ENCODE measurements around the gene ST6GALNAC2.

The ST6GALNAC2 gene

GRCh38 chr17:76572201-76572910, 13.3 kb downstream of the ST6GALNAC2 start:
- H3K4me3 ChIP-seq (ENCODE audit: low read length in 2 of 2): no peak overlapping the region
- no peaks in the 10 kb centered on the region for H3K9me3 ChIP-seq (ENCODE audit: control insufficient read depth in 2 of 2, low read length in 2 of 2)
- H3K4me1 ChIP-seq (ENCODE audit: control insufficient read depth in 2 of 2, insufficient read depth in 2 of 2, low read length in 2 of 2): no peaks in the 10 kb centered on the region
- H3K9ac ChIP-seq (ENCODE audit: low read depth in 1 of 2, low read length in 2 of 2): no peak overlapping the region
- H3K27me3 ChIP-seq (ENCODE audit: control insufficient read depth in 2 of 2, insufficient read depth in 2 of 2, low read length in 2 of 2): no peaks in the 10 kb centered on the region
- H3K36me3 ChIP-seq (ENCODE audit: control insufficient read depth in 2 of 2, insufficient read depth in 2 of 2, low read length in 2 of 2): no peaks in the 10 kb centered on the region
- no peak overlapping the region for H3K27ac ChIP-seq (ENCODE audit: low read depth in 2 of 2, low read length in 2 of 2)

GRCh38 chr17:76570877-76571471, 14.7 kb downstream of the ST6GALNAC2 start:
- no peaks in the 10 kb centered on the region for H3K9me3 ChIP-seq (ENCODE audit: control insufficient read depth in 2 of 2, low read length in 2 of 2)
- H3K9ac ChIP-seq (ENCODE audit: low read depth in 1 of 2, low read length in 2 of 2): no peak overlapping the region
- no peaks in the 10 kb centered on the region for H3K27me3 ChIP-seq (ENCODE audit: control insufficient read depth in 2 of 2, insufficient read depth in 2 of 2, low read length in 2 of 2)
- no peak overlapping the region for H3K4me3 ChIP-seq (ENCODE audit: low read length in 2 of 2)
- H3K4me1 ChIP-seq (ENCODE audit: control insufficient read depth in 2 of 2, insufficient read depth in 2 of 2, low read length in 2 of 2): no peaks in the 10 kb centered on the region
- no peak overlapping the region for H3K27ac ChIP-seq (ENCODE audit: low read depth in 2 of 2, low read length in 2 of 2)
- H3K36me3 ChIP-seq (ENCODE audit: control insufficient read depth in 2 of 2, insufficient read depth in 2 of 2, low read length in 2 of 2): peaks cover 0 to 4% of the 10 kb centered on the region in 2 donors

- peaks cover 3 to 7% of the 10 kb centered on the region in 2 donors for H3K36me3 ChIP-seq (ENCODE audit: control insufficient read depth in 2 of 2, insufficient read depth in 2 of 2, low read length in 2 of 2)
- H3K9me3 ChIP-seq (ENCODE audit: control insufficient read depth in 2 of 2, low read length in 2 of 2): no peaks in the 10 kb centered on the region
- H3K9ac ChIP-seq (ENCODE audit: low read depth in 1 of 2, low read length in 2 of 2): no peak overlapping the region
- H3K4me3 ChIP-seq (ENCODE audit: low read length in 2 of 2): no peak overlapping the region
- no peaks in the 10 kb centered on the region for H3K27me3 ChIP-seq (ENCODE audit: control insufficient read depth in 2 of 2, insufficient read depth in 2 of 2, low read length in 2 of 2)
- no peak overlapping the region for H3K27ac ChIP-seq (ENCODE audit: low read depth in 2 of 2, low read length in 2 of 2)
- no peaks in the 10 kb centered on the region for H3K4me1 ChIP-seq (ENCODE audit: control insufficient read depth in 2 of 2, insufficient read depth in 2 of 2, low read length in 2 of 2)
These were observed 15.2 kb downstream of the ST6GALNAC2 start for GRCh38 chr17:76570457-76570856.

GRCh38 chr17:76569607-76570279, 15.9 kb downstream of the ST6GALNAC2 start:
- no peaks in the 10 kb centered on the region for H3K27me3 ChIP-seq (ENCODE audit: control insufficient read depth in 2 of 2, insufficient read depth in 2 of 2, low read length in 2 of 2)
- peaks cover 3 to 15% of the 10 kb centered on the region in 2 donors for H3K36me3 ChIP-seq (ENCODE audit: control insufficient read depth in 2 of 2, insufficient read depth in 2 of 2, low read length in 2 of 2)
- no peak overlapping the region for H3K27ac ChIP-seq (ENCODE audit: low read depth in 2 of 2, low read length in 2 of 2)
- H3K4me3 ChIP-seq (ENCODE audit: low read length in 2 of 2): no peak overlapping the region
- H3K4me1 ChIP-seq (ENCODE audit: control insufficient read depth in 2 of 2, insufficient read depth in 2 of 2, low read length in 2 of 2): no peaks in the 10 kb centered on the region
- no peaks in the 10 kb centered on the region for H3K9me3 ChIP-seq (ENCODE audit: control insufficient read depth in 2 of 2, low read length in 2 of 2)
- no peak overlapping the region for H3K9ac ChIP-seq (ENCODE audit: low read depth in 1 of 2, low read length in 2 of 2)

- Histone ChIP-seq H3K27me3 (ENCODE audit: control insufficient read depth in 2 of 2, insufficient read depth in 2 of 2, low read length in 2 of 2) (no peaks in the 10 kb centered on the region), H3K9ac (ENCODE audit: low read depth in 1 of 2, low read length in 2 of 2) (no peak overlapping the region), H3K36me3 (ENCODE audit: control insufficient read depth in 2 of 2, insufficient read depth in 2 of 2, low read length in 2 of 2) (peaks cover 3 to 17% of the 10 kb centered on the region in 2 donors), H3K4me1 (ENCODE audit: control insufficient read depth in 2 of 2, insufficient read depth in 2 of 2, low read length in 2 of 2) (no peaks in the 10 kb centered on the region), H3K27ac (ENCODE audit: low read depth in 2 of 2, low read length in 2 of 2) (no peak overlapping the region), H3K9me3 (ENCODE audit: control insufficient read depth in 2 of 2, low read length in 2 of 2) (no peaks in the 10 kb centered on the region), H3K4me3 (ENCODE audit: low read length in 2 of 2) (no peak overlapping the region)
These were observed 16.8 kb downstream of the ST6GALNAC2 start for GRCh38 chr17:76568811-76569221.

- H3K4me3 ChIP-seq (ENCODE audit: low read length in 2 of 2): no peak overlapping the region
- no peaks in the 10 kb centered on the region for H3K4me1 ChIP-seq (ENCODE audit: control insufficient read depth in 2 of 2, insufficient read depth in 2 of 2, low read length in 2 of 2)
- H3K27ac ChIP-seq (ENCODE audit: low read depth in 2 of 2, low read length in 2 of 2): no peak overlapping the region
- peaks cover 3 to 18% of the 10 kb centered on the region in 2 donors for H3K36me3 ChIP-seq (ENCODE audit: control insufficient read depth in 2 of 2, insufficient read depth in 2 of 2, low read length in 2 of 2)
- no peaks in the 10 kb centered on the region for H3K27me3 ChIP-seq (ENCODE audit: control insufficient read depth in 2 of 2, insufficient read depth in 2 of 2, low read length in 2 of 2)
- H3K9me3 ChIP-seq (ENCODE audit: control insufficient read depth in 2 of 2, low read length in 2 of 2): no peaks in the 10 kb centered on the region
- H3K9ac ChIP-seq (ENCODE audit: low read depth in 1 of 2, low read length in 2 of 2): no peak overlapping the region
These were observed 17.8 kb downstream of the ST6GALNAC2 start for GRCh38 chr17:76567634-76568432.

GRCh38 chr17:76566988-76567431, 18.6 kb downstream of the ST6GALNAC2 start:
- Histone ChIP-seq H3K27ac (ENCODE audit: low read depth in 2 of 2, low read length in 2 of 2) (no peak overlapping the region), H3K4me1 (ENCODE audit: control insufficient read depth in 2 of 2, insufficient read depth in 2 of 2, low read length in 2 of 2) (peaks cover 0 to 3% of the 10 kb centered on the region in 2 donors)

GRCh38 chr17:76566613-76566943, 19.1 kb downstream of the ST6GALNAC2 start:
- H3K9ac ChIP-seq (ENCODE audit: low read depth in 1 of 2, low read length in 2 of 2): no peak overlapping the region
- H3K4me3 ChIP-seq (ENCODE audit: low read length in 2 of 2): no peak overlapping the region
- H3K4me1 ChIP-seq (ENCODE audit: control insufficient read depth in 2 of 2, insufficient read depth in 2 of 2, low read length in 2 of 2): peaks cover 0 to 6% of the 10 kb centered on the region in 2 donors
- H3K27ac ChIP-seq (ENCODE audit: low read depth in 2 of 2, low read length in 2 of 2): no peak overlapping the region
- peaks cover 9 to 27% of the 10 kb centered on the region in 2 donors for H3K36me3 ChIP-seq (ENCODE audit: control insufficient read depth in 2 of 2, insufficient read depth in 2 of 2, low read length in 2 of 2)
- H3K9me3 ChIP-seq (ENCODE audit: control insufficient read depth in 2 of 2, low read length in 2 of 2): no peaks in the 10 kb centered on the region
- no peaks in the 10 kb centered on the region for H3K27me3 ChIP-seq (ENCODE audit: control insufficient read depth in 2 of 2, insufficient read depth in 2 of 2, low read length in 2 of 2)

More at GRCh38 chr17:76566988-76567431, 18.6 kb downstream of the ST6GALNAC2 start:
- no peak overlapping the region for H3K9ac ChIP-seq (ENCODE audit: low read depth in 1 of 2, low read length in 2 of 2)
- no peak overlapping the region for H3K4me3 ChIP-seq (ENCODE audit: low read length in 2 of 2)
- no peaks in the 10 kb centered on the region for H3K9me3 ChIP-seq (ENCODE audit: control insufficient read depth in 2 of 2, low read length in 2 of 2)
- H3K27me3 ChIP-seq (ENCODE audit: control insufficient read depth in 2 of 2, insufficient read depth in 2 of 2, low read length in 2 of 2): no peaks in the 10 kb centered on the region
- H3K36me3 ChIP-seq (ENCODE audit: control insufficient read depth in 2 of 2, insufficient read depth in 2 of 2, low read length in 2 of 2): peaks cover 5 to 23% of the 10 kb centered on the region in 2 donors

- Histone ChIP-seq H3K36me3 (ENCODE audit: control insufficient read depth in 2 of 2, insufficient read depth in 2 of 2, low read length in 2 of 2) (peaks cover 12 to 32% of the 10 kb centered on the region in 2 donors), H3K4me1 (ENCODE audit: control insufficient read depth in 2 of 2, insufficient read depth in 2 of 2, low read length in 2 of 2) (peaks cover 0 to 6% of the 10 kb centered on the region in 2 donors), H3K27me3 (ENCODE audit: control insufficient read depth in 2 of 2, insufficient read depth in 2 of 2, low read length in 2 of 2) (no peaks in the 10 kb centered on the region), H3K4me3 (ENCODE audit: low read length in 2 of 2) (no peak overlapping the region), H3K9ac (ENCODE audit: low read depth in 1 of 2, low read length in 2 of 2) (no peak overlapping the region), H3K27ac (ENCODE audit: low read depth in 2 of 2, low read length in 2 of 2) (no peak overlapping the region), H3K9me3 (ENCODE audit: control insufficient read depth in 2 of 2, low read length in 2 of 2) (no peaks in the 10 kb centered on the region)
These were observed 19.7 kb downstream of the ST6GALNAC2 start for GRCh38 chr17:76565728-76566612.
